Mucosa of descending colon (tissue), 3 donors: Measurements from ENCODE around the gene CLGN. TPM values are rescaled to one million over a fixed set of nuclear protein-coding genes. Genes with fewer than 3 reads are reported as not detected.

Source experiments
- ATAC-seq: fragments of 200-7000 bp; cut with Tn5 transposase; one replicate; pipeline ENCODE4 v1.9.1; 2020; ENCODE audit warnings: mild to moderate bottlenecking, moderate library complexity
- DNase-seq, 3 donors: peaks; one replicate each; pipeline ENCODE4 v3.0.0-alpha.2; 2020
- H3K36me3 ChIP-seq: fragments of 200-600 bp; one replicate; pipeline ENCODE4 v1.8.0; 2021; ENCODE audit warnings: low read depth, mild to moderate bottlenecking
- H3K4me1 ChIP-seq: fragments of 200-600 bp; one replicate; pipeline ENCODE4 v1.8.0; 2021; ENCODE audit warnings: low read depth, mild to moderate bottlenecking
- H3K4me3 ChIP-seq: fragments of 200-600 bp; one replicate; pipeline ENCODE4 v1.8.0; 2021; ENCODE audit warnings: mild to moderate bottlenecking
- H3K9me3 ChIP-seq: fragments of 200-600 bp; one replicate; pipeline ENCODE4 v1.8.0; 2021; ENCODE audit warnings: mild to moderate bottlenecking
- CTCF ChIP-seq: fragments of 200-600 bp; IDR thresholded peaks from one replicate; pipeline ENCODE4 v1.8.0; 2022; ENCODE audit warnings: antibody characterized with exemption, mild to moderate bottlenecking
- intact Hi-C, 2 donors: fragments of 100-400 bp; cut with DNase I in 1 of 2; cut with micrococcal nuclease in 1 of 2; formaldehyde crosslinking; loops; one replicate each; pipeline versions ENCODE4 v1.11.0 to v1.11.1; 2022; cut with DNase I, micrococcal nuclease
- total RNA-seq, 3 donors: library from RNA; stranded (reverse); fragmentation: NEBNext Ultra II Directional in 2 of 3; extraction: Animal tissue kit (Norgen Biotek cat#: 25700) in 2 of 3; gene quantifications; one replicate each; pipeline versions ENCODE4 v1.2.1 to v1.2.4, GENCODE V29; 2021 to 2023
- donor health status: DM: no; HTN: no; CAD: no; lungs with moderate emphysema.
- donor health status: DM: no; HTN: no; CAD: no.
- donor health status: DM: no; HTN: yes; CAD: no.

The CLGN gene
- total RNA-seq, 3 donors from 2014 or later = 1.5 to 7.9 (median 1.8) TPM

GRCh38 chr4:140363051-140363450 is 64.4 kb downstream of the CLGN start:
- intact Hi-C loops = no loop called here
- no peaks in the 10 kb centered on the region for H3K9me3 ChIP-seq
- H3K4me3 ChIP-seq = no peak overlapping the region
- ATAC-seq (peak; percentile 86), DNase-seq (peak in 1 of 3 donors; percentile 61)
- H3K4me1 ChIP-seq = peaks cover 16% of the 10 kb centered on the region
- TF ChIP-seq CTCF = no peak
- no peaks in the 10 kb centered on the region for H3K36me3 ChIP-seq

- H3K4me1 ChIP-seq = peaks cover 22% of the 10 kb centered on the region
- H3K4me3 ChIP-seq = no peak overlapping the region
- intact Hi-C loops = no loop called here
- no peak for ATAC-seq
- no peaks in the 10 kb centered on the region for H3K36me3 ChIP-seq
- H3K9me3 ChIP-seq = no peaks in the 10 kb centered on the region
- TF ChIP-seq CTCF = no peak
- DNase-seq = no peak
Observed at GRCh38 chr4:140361099-140361498, 66.3 kb downstream of the CLGN start.

- peak in 2 of 3 donors; percentile 68 to 95 for DNase-seq
- peak; percentile 80 for ATAC-seq
- intact Hi-C loops = no loop called here
- Histone ChIP-seq H3K36me3 (no peaks in the 10 kb centered on the region), H3K4me1 (peaks cover 22% of the 10 kb centered on the region), H3K9me3 (no peaks in the 10 kb centered on the region), H3K4me3 (no peak overlapping the region)
- TF ChIP-seq CTCF = peak; percentile 79
Observed at GRCh38 chr4:140359562-140360427, 67.7 kb downstream of the CLGN start.

DNA sequence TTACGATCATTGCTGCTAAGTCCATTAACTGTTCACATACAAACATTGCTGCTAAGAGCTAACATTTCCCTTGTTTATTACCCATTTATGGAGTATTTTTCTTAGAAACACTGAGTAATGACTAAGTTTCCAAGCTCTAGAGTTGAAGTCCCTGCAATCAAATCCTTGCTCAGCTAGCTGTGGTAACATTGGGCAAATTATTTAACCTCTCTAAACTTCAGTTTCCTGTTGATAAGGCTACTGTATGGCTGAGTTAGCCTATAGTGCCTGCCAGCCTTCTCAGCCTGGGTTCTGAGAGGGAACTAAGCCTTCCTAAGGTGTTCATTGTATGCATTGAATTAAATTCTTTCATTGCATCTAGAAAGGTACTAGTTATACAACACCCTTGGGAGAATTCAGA is 69.2 kb downstream of the CLGN start:
- Histone ChIP-seq H3K4me1 (peaks cover 14% of the 10 kb centered on the region), H3K9me3 (no peaks in the 10 kb centered on the region), H3K4me3 (no peak overlapping the region), H3K36me3 (no peaks in the 10 kb centered on the region)
- ATAC-seq = no peak
- DNase-seq = no peak
- TF ChIP-seq CTCF = no peak
- intact Hi-C loops = no loop called here

- intact Hi-C loops = no loop called here
- peak; percentile 69 for ATAC-seq
- DNase-seq = no peak
- Histone ChIP-seq H3K36me3 (no peaks in the 10 kb centered on the region), H3K4me3 (no peak overlapping the region), H3K9me3 (no peaks in the 10 kb centered on the region), H3K4me1 (peaks cover 10% of the 10 kb centered on the region)
- TF ChIP-seq CTCF = no peak
Observed at GRCh38 chr4:140357868-140358267, 69.6 kb downstream of the CLGN start.
